Measurements from ENCODE around the gene LAMB2. TPM values are rescaled to one million over a fixed set of nuclear protein-coding genes. Genes with fewer than 3 reads are reported as not detected.
A peak's percentile ranks its signal among the peaks of the same experiment; 100 is the strongest.

LAMB2 gene
- total RNA-seq, result 100 to 1,000 TPM; 629 to 714 TPM
- long read RNA-seq, full-length matches to known transcripts, result 122 of 669 reads
- long read RNA-seq, partial matches to known transcripts, result 488 of 669 reads
- long read RNA-seq, other reads (novel, unspliced or antisense), result 59 of 669 reads

DNA sequence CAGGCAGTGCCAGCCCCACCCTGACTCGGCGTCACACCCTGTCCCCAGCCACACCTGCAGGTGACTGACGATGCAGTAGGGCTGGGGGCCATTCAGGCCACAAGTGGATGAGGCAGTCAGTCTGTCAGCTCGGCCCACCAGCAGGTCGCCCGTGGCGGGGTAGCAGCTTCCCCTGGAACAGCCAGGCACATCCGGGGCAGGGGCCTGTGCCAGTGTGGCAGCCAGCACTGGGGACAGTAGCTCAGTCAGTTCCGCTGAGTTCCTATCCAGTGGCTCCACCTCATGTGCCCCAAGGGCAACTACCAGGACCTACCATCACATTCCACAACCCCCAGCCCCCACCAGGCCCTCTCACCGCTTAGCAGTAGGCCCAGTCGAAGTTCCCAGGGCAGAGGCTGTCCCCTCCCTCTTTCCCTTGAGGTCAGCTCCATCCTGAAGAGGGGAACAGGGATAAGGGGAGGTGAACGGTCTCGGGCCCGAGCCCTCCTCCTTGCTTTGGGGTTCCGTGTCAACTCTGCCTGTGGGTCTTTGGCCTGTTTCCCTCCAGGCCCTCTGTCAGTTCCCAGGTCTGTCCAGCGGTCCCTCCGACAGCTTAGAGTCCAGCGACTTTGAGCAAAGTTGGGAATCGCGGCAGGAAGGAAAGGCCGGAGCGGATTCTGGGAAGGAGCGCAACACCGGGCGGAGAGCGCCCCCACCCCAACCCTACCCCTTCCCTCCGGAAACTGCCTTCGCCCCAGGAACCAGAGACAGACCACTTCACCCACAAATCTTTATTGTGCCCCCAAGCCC is at the start of gene LAMB2:
Gene LAMB2 (minus strand): TSS at position 614 of the 789 bp plus-strand sequence. CDS start 183 bp downstream, at position 431.
- peak; percentile 84 to 88 for ATAC-seq
- intact Hi-C loops (cut with DNase I), result loop anchor here in 1 of 2 donors (1.0 kb wide), 1 partner anchor 38 kb away; the partner anchor contains the start of gene QRICH1
- DNase-seq, result peak; percentile 81

DNA sequence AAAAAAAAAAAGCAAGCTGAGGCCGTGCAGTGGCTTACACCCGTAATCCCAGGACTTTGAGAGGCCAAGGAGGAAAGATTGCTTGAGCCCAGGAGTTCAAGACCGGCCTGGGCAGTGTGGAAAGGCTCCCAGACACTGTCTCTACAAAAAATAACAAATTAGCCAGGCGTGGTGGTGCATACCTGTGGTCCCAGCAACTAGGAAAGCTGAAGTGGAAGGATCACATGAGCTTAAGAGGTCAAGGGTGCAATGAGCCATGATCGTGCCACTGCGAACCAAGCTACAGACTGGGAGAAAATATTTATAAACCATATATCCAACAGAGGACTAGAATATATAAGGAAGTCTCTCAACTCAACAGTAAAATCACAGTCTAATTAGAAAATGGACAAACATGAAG is 48.5 kb upstream of the LAMB2 start:
- intact Hi-C loops (cut with DNase I), result no loop called here
- ATAC-seq (no peak), DNase-seq (no peak)

DNA sequence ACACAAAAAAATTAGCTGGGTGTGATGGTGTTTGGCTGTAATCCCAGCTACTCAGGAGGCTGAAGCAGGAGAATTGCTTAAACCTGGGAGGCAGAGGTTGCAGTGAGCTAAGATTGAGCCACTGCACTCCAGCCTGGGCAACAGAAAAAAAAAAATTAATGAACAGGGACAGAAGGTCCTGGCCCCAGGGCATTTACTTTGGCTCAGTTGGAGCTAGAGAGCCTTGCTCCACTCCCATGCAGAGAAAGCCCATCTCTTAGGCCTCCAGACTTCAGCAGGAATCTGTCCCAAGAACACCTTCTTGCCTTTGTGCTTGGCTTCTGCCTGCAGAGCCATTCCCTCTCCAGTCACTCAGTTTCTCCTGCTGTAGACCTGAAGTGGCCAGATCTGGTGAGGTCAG is 47.3 kb upstream of the LAMB2 start:
- DNase-seq, result no peak
- no peak for ATAC-seq
- intact Hi-C loops (cut with DNase I), result no loop called here

DNA sequence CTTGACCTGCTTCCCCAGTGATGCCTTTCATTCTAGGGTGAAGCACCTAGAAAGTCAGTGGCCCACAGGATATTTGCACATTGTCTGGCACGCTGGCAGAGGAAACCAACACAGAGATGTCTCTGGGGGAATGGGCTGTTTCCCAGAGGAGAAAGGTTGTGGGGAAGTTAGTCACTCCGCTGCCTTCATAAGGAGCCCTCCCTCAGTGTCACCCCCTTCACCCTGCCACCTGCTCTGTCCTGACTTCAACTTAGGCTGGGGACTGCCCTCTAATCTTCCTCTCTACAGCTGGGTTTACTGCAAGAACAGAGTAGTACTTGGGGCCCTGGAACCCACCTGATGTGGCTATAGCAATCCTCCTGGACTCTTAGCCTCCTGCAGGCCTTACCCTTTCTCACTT is 44.2 kb upstream of the LAMB2 start:
- intact Hi-C loops (cut with DNase I), result no loop called here
- DNase-seq (no peak), ATAC-seq (no peak)

DNA sequence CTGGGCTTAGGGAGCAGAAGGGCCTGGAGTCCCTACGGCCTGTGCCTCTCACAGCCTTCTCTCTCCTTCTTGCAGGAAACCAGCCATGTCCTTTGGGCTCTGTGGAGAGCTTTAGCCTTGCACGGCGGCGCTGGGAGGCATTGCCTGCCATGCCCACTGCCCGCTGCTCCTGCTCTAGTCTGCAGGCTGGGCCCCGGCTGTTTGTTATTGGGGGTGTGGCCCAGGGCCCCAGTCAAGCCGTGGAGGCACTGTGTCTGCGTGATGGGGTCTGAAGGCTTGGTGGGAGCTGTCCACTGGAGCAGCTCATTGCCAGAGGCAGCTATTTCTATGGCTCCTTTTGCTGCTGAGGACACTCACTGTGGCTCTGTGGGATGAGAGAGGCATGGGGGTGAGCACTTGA is 42.7 kb upstream of the LAMB2 start:
- intact Hi-C loops (cut with DNase I), result no loop called here
- DNase-seq (no peak), ATAC-seq (no peak)

DNA sequence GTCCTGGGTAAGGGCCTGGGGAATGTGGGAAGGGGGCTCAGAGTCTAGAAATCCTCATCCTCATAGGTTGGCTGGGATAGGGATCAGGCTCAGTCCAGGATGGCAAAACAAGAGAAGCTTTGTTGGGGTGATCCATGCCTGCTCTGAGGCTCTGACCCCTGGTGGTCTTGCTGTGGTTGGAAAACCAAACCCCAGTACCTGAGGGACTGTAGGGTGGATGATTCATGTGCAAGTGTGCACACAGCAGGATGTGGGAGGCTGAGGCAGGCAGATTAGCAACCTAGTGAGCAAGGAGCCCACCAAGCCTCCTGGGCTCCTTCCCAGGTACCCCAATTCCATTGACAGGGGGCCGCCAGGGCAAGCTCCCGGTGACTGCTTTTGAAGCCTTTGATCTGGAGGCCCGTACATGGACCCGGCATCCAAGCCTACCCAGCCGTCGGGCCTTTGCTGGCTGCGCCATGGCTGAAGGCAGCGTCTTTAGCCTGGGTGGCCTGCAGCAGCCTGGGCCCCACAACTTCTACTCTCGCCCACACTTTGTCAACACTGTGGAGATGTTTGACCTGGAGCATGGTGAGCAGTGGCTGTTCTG is 41.6 kb upstream of the LAMB2 start:
- ATAC-seq (no peak), DNase-seq (no peak)
- intact Hi-C loops (cut with DNase I), result loop anchor here (5.0 kb wide), 2 partner anchors 103 to 123 kb away; partner anchors contain the start of gene C3orf62 (in 2 of the 2)

DNA sequence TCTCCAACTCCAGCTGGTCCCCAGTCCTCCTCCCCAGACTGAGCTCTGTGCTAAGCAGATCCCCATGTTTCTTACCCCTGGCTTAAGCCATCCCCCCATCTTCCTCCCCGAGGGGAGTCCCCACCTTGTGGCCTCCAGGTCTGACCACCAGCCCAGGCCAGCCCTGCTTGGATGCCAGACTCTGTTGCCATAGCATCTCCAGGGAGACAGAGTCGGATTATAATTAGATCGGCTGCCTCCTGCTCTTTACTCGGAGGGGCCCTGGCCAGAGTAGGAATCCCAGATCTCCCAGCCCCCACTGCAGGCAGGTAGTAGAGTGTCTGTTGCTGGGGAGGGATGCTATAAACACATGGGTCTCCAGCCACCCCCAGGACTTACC is 40.9 kb upstream of the LAMB2 start:
- intact Hi-C loops (cut with DNase I), result loop anchor here (5.0 kb wide), 2 partner anchors 104 to 124 kb away; partner anchors contain the start of gene C3orf62 (in 2 of the 2)
- DNase-seq (no peak), ATAC-seq (peak; percentile 2 to 14)

DNA sequence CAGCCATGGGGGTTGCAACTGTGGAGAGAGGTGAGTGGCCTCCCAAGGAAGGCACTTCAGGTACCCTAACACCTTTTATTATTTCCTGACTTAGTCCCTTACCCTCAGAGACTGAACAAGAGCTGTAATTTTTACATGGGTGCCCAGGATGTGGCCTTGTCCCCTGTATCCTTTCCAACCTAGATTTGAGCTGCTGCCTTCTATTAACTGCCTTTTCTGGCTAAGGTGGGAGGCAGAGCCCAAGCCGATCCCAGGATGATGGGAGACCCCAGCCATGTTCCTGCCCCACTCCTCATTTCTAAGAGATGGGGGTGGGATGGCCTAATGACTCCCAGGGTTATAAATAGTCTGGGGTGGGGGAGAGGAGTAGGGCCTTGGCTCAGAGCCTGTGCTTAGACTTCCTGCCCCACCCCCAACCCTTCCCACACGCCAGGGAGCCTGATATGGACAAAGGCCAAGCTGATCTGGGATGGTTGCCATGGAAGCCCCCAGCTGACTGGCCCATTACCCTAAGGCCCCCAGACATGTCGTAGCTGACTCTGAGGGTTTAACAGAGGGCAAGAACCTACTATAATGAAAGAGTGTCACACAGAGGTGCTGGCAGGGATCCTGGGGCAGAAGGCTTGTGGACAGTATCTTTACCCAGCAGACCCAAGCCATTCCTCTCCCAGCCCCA is 40.4 kb upstream of the LAMB2 start:
- intact Hi-C loops (cut with DNase I), result loop anchor here (5.0 kb wide), 2 partner anchors 104 to 124 kb away; partner anchors contain the start of gene C3orf62 (in 2 of the 2)
- DNase-seq, result peak; percentile 71
- ATAC-seq, result peak; percentile 32 to 47

DNA sequence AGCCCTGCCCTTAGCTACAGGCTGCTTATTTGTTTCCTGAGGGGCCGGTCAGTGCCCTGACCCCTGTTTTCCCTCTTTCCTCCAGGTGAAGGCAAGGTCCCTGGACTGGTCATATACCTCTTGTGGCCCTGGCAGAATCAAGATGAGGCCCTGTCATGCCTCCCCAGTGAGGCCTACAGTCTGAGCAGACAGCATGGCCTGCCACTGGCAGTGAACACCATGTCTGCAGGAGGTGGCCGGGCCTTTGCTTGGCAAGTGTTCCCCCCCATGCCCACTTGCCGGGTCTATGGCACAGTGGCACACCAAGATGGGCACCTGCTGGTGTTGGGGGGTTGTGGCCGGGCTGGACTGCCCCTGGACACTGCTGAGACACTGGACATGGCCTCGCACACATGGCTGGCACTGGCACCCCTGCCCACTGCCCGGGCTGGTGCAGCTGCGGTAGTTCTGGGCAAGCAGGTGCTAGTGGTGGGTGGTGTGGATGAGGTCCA is 39.7 kb upstream of the LAMB2 start:
- intact Hi-C loops (cut with DNase I), result loop anchor here (5.0 kb wide), 2 partner anchors 105 to 125 kb away; partner anchors contain the start of gene C3orf62 (in 2 of the 2)
- ATAC-seq (no peak), DNase-seq (no peak)

DNA sequence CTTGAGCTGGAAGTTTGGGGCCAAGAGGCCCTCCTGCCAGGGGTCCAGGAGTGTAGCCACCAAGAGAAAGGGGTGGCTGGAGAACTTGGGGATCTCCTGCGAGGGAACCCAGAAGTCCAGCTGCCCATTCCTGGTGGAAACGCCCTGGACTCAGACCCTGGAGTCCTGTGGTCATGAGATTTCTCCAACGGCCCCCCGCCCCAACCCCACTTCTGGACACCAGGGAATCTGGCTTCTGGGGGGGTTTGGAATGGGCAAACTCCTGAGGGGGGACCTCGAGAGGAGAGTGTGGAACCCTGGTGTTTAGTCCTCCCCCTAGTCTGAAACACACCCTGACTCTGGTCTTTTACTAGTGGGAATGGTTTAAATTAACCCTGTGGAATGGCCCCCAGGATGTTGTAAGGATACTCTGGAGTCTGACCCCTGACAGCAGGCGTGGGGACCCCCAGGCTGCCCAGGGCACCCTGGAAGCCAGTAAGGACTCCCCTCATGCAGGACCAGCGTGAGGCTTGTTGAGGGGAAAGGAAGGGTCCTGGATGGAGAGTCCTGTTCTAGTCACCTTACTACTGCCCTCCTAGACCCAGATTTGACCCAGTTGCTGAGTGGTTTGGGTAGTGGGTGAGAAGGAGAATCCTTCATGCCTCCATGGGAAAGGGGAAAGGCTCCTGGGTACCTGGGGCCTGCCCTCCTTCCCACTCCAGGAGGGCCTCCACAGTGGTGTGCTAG is 39.1 kb upstream of the LAMB2 start:
- ATAC-seq (peak; percentile 1), DNase-seq (no peak)
- intact Hi-C loops (cut with DNase I), result loop anchor here (2.0 to 5.0 kb wide), 3 partner anchors 105 to 277 kb away; partner anchors contain the start of gene C3orf62 (in 2 of the 2)

DNA sequence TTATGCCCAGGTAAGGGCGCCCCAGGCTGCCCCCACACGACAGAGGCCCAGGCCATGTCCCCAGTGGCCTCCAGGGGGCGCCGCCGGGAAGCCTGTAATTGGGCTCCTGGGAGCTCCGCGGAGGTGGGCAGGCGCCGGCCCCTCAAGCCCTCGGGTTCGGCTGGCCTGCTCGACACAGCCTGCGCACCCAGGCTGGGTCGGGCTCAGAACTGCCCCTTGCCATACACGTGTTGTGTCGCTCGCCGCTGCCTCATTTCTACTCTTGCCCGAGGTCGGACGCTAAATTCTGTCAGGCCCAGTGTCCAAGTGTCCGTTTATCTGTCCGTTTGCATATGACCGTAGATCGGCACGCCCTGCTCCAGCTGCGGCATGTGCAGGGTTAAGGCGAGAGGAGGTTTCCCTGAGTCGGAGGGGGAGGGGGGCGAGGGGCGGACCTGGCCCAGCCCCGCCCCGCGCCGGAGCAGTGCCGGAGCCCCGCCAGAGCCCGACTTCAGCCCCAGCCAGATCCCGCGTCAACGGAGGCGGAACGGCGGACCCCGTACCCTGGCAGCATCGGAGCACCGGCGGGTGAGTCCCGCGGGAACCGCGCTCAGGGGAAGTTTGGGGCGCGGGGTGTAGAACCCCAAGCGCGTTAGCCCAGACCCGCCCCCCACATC is 38.4 kb upstream of the LAMB2 start, which contains the start of gene KLHDC8B:
Gene KLHDC8B (plus strand): TSS at position 480 of the 656 bp plus-strand sequence. CDS start 1,172 bp downstream, outside the sequence.
- intact Hi-C loops (cut with DNase I), result loop anchor here (2.0 to 5.0 kb wide), 3 partner anchors 106 to 278 kb away; partner anchors contain the start of gene C3orf62 (in 2 of the 2)
- DNase-seq, result peak; percentile 91
- peak; percentile 92 to 93 for ATAC-seq

DNA sequence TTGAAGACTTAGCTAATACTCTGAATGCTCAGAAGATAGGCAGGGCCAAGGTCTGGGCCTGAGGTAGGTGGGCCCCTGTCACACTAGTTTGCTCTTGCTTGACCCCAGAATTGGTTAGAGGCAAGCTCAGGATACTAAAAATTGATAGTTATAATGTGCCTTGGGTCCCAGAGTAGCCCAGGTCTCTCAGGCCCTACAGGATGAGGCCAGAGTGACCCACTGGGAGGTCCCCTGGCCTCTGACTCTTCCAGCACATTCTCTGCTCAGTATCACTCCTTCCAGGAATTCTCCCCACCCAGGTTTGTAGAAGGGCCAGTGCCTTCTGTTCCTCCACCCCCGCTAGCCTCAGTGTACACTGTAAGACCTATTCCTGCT is 37.9 kb upstream of the LAMB2 start:
- intact Hi-C loops (cut with DNase I), result loop anchor here (2.0 to 5.0 kb wide), 3 partner anchors 107 to 278 kb away; partner anchors contain the start of gene C3orf62 (in 2 of the 2)
- DNase-seq (no peak), ATAC-seq (no peak)

DNA sequence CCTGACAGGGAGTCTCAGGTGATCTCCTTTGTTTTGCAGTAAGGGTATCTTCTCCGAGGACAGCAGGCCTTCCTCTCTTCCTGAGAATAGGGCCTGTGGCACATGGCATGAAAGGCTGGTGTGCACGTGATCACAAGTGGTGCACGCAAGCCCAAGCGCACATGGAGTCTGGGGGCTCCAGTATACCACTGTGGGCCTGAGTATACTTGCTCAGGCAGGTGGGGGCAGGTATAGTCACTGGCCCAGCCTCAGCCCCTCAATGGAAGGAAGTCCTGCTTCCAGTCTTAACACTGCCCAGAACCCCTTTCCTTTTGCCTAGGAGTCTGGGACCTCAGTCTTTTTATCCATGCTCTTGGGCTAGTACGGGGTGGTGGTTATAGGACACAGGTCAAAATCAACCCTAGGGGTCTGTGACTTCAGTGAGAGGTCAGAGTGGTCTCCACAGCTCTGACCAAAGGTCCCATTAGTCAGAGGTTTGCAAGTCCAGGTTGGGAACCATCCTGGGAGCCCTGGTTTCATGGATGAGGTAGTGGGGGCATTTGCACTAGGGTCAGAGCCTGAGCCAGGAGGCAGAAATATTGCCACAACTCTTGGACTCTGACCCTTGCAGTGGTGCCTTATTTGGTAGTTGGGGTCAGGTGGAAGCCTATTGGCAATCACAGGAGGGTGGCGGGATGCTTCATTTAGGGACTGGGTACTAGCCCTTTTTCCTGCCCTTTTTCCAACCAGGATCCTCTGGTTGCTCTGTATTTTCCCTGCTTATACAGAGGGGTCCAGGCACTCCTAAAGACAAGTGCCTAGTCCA is 34.1 kb upstream of the LAMB2 start:
- no peak for DNase-seq
- intact Hi-C loops (cut with DNase I), result no loop called here
- no peak for ATAC-seq

DNA sequence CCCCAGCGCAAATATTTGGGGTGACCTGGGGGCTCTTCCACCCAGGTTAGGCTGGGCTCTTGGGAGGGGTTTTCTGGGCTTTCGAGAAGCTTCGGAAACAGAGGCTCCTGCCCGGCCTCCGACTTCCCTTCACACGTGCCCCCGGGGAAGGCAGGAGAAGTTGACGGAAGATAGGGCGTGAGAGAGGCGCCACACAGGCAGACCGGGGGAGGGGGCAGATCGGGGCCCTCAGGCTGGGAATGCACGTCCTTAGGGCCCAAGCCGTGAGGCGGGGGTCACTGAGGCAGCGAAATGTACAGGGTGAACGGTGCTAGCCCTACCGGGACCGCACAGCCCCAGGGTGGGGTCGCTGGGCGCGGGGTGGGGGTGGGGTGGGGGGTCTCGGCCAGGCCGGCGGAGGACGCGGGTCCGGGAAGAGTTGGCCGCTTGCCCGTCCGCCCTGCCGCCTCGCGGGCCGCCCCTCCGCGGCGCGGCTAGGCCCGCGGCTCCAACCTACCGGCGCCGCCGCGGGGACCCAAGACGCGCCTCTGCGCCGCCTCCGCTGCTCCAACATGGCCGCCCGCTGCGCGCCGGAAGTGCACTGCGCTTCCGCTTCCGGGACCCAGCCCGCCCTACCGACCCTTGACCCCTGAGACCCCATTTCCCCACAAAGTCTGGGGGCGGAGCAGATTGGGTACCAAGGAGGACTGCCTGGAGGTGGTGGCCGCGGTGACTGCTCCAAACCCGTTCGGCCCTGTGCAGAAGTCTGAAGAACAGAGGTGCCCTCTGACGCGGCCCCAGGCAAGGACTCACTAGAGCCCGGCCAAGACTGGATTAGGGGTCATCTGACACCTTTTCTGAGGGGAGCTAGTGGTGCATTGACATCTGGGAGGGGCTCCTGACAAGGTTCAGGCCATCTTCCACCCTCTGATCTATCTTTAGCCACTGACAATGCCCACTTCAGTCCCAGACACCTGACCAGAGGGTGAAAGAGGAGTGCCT is 33.2 kb upstream of the LAMB2 start, which contains the start of gene CCDC71:
Gene CCDC71 (minus strand): TSS at position 561 of the 981 bp plus-strand sequence. CDS start 2,123 bp downstream, outside the sequence.
- DNase-seq (peak; percentile 87), ATAC-seq (peak; percentile 77 to 87)

DNA sequence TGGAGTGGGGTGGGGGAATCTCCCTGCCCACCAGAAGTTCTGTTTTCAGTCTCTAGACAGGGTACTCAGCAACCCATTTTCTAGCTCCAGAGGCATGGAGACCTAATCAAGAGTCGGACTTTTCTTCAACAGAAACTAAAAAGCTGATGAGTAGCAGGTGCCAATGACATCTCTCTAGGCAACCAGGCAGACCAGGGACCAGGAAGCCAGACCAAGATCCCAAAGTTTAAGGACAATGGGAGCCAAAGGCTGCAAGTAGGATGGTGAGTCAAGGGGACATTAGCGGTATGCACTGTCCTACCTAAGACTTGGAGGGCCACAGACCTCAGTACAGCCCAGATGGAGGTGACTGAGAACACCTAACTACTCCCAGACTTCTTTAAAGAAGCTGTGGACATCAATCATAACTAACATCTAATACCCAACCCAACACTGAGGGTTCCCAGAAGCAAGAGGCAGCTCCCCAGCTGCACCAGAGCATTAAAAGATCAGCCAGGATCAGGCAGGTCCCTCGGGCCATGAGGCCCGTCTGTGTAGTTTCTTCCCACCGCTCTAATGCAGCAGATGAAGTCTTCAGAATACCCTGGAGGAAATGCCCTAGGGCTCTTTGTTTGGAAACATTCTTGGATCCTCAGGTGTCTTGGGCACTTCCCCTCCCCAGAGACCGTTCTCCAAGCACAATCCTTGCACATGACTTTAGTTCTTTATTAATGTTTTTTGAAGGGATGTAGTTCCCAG is 32.3 kb upstream of the LAMB2 start:
- no peak for ATAC-seq
- no peak for DNase-seq
- intact Hi-C loops (cut with DNase I), result no loop called here

More for the DNA sequence above, 33.2 kb upstream of the LAMB2 start, which contains the start of gene CCDC71:
- intact Hi-C loops (cut with DNase I), result no loop called here

All from left cardiac atrium (tissue), 4 donors.